GM23338 (cell line): Measurements from ENCODE around the gene CACNB4.

ENCODE experiments used
- CREB1 ChIP-seq: fragments of 250-450 bp; sonication (Bioruptor Pico); IDR thresholded peaks from 2 replicates; pipeline ENCODE4 v1.5.0; 2020; ENCODE audit warnings: low read depth, mild to moderate bottlenecking, moderate library complexity
- EZH2 ChIP-seq: fragments of 200-600 bp; sonication (generic); IDR thresholded peaks from one replicate; pipeline ENCODE4 v1.8.0; 2017; ENCODE audit warnings: antibody characterized with exemption, mild to moderate bottlenecking, low read depth; ENCODE audit not compliant: unreplicated experiment
- EZH2phosphoT487 ChIP-seq: fragments of 200-600 bp; sonication (generic); IDR thresholded peaks from one replicate; pipeline ENCODE4 v1.8.1; 2018; ENCODE audit warnings: antibody characterized with exemption; ENCODE audit not compliant: unreplicated experiment
- JUNB ChIP-seq: IDR thresholded peaks from one replicate; pipeline ENCODE4 v1.6.1; 2016; ENCODE audit warnings: antibody characterized with exemption; ENCODE audit not compliant: unreplicated experiment
- NANOG ChIP-seq: IDR thresholded peaks from 2 replicates; pipeline ENCODE4 v1.6.1; 2016; ENCODE audit warnings: antibody characterized with exemption, borderline replicate concordance
- POLR2AphosphoS5 ChIP-seq: IDR thresholded peaks from 2 replicates; pipeline ENCODE4 v1.6.1; 2016; ENCODE audit warnings: antibody characterized with exemption, low read depth
- REST ChIP-seq: IDR thresholded peaks from one replicate; pipeline ENCODE4 v1.6.1; 2018; ENCODE audit warnings: antibody characterized with exemption; ENCODE audit not compliant: unreplicated experiment
- ZNF114 ChIP-seq: fragments of 250-450 bp; sonication (Bioruptor Pico); IDR thresholded peaks from 2 replicates; pipeline ENCODE4 v1.5.0; 2020; ENCODE audit warnings: mild to moderate bottlenecking, moderate library complexity
- ZNF331 ChIP-seq: fragments of 250-450 bp; sonication (Bioruptor Pico); IDR thresholded peaks from 2 replicates; pipeline ENCODE4 v1.5.0; 2020; ENCODE audit warnings: low read depth, mild to moderate bottlenecking, moderate library complexity
- ZNF462 ChIP-seq: fragments of 250-450 bp; sonication (Bioruptor Pico); IDR thresholded peaks from 2 replicates; pipeline ENCODE4 v1.5.0; 2020; ENCODE audit warnings: mild to moderate bottlenecking, moderate library complexity
- TF ChIP-seq, protein P1 (sequence below), 2 experiments: fragments of 200-600 bp in 1 of 2; sonication (generic) in 1 of 2; conservative IDR thresholded peaks; 2 replicates each; pipeline versions ENCODE4 v1.5.1 to v1.6.1; 2016 to 2017; ENCODE audit warnings: antibody characterized with exemption in 2 of 2, low read depth in 2 of 2, mild to moderate bottlenecking in 2 of 2, moderate library complexity in 1 of 2

GRCh38 chr2:152075461-152076050 is 23.3 kb downstream of the CACNB4 start:
- TF ChIP-seq ZNF331 (CRISPR knock-in tag) (no peak), POLR2AphosphoS5 (no peak), EZH2phosphoT487 (no peak), EZH2 (no peak), NANOG (no peak), CREB1 (no peak), ZNF462 (CRISPR knock-in tag) (no peak), ZNF114 (no peak), JUNB (no peak), REST (no peak)
- TF ChIP-seq, protein P1, sequence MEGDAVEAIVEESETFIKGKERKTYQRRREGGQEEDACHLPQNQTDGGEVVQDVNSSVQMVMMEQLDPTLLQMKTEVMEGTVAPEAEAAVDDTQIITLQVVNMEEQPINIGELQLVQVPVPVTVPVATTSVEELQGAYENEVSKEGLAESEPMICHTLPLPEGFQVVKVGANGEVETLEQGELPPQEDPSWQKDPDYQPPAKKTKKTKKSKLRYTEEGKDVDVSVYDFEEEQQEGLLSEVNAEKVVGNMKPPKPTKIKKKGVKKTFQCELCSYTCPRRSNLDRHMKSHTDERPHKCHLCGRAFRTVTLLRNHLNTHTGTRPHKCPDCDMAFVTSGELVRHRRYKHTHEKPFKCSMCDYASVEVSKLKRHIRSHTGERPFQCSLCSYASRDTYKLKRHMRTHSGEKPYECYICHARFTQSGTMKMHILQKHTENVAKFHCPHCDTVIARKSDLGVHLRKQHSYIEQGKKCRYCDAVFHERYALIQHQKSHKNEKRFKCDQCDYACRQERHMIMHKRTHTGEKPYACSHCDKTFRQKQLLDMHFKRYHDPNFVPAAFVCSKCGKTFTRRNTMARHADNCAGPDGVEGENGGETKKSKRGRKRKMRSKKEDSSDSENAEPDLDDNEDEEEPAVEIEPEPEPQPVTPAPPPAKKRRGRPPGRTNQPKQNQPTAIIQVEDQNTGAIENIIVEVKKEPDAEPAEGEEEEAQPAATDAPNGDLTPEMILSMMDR (conservative IDR thresholded peaks at IDR 0.05; ENCODE audit: low read depth in 2 of 2): no peak
